HL-60 (cell line): Measurements from ENCODE around the gene SLC17A3.

Experiments used
- CTCF ChIP-seq: IDR thresholded peaks from one replicate; pipeline ENCODE4 v1.5.1; 2011; ENCODE audit warnings: low read length, control low read depth, inconsistent platforms; ENCODE audit not compliant: insufficient read depth
- GABPA ChIP-seq: IDR thresholded peaks from 2 replicates; pipeline ENCODE4 v1.6.1; 2012; ENCODE audit warnings: low read depth
- POLR2AphosphoS5 ChIP-seq: IDR thresholded peaks from 2 replicates; pipeline ENCODE4 v1.6.1; 2012; ENCODE audit warnings: low read depth
- SPI1 ChIP-seq: IDR thresholded peaks from 2 replicates; pipeline ENCODE4 v1.6.1; 2012; ENCODE audit warnings: low read depth, mild to moderate bottlenecking, borderline replicate concordance
- TF ChIP-seq, protein P1 (sequence below): IDR thresholded peaks from 2 replicates; pipeline ENCODE4 v1.6.1; 2012; ENCODE audit warnings: low read depth; ENCODE audit not compliant: insufficient replicate concordance

GRCh38 chr6:25900843-25901242, 26.8 kb upstream of the SLC17A3 start:
- TF ChIP-seq POLR2AphosphoS5 (no peak), CTCF (no peak), GABPA (no peak), SPI1 (no peak)
- TF ChIP-seq, protein P1, sequence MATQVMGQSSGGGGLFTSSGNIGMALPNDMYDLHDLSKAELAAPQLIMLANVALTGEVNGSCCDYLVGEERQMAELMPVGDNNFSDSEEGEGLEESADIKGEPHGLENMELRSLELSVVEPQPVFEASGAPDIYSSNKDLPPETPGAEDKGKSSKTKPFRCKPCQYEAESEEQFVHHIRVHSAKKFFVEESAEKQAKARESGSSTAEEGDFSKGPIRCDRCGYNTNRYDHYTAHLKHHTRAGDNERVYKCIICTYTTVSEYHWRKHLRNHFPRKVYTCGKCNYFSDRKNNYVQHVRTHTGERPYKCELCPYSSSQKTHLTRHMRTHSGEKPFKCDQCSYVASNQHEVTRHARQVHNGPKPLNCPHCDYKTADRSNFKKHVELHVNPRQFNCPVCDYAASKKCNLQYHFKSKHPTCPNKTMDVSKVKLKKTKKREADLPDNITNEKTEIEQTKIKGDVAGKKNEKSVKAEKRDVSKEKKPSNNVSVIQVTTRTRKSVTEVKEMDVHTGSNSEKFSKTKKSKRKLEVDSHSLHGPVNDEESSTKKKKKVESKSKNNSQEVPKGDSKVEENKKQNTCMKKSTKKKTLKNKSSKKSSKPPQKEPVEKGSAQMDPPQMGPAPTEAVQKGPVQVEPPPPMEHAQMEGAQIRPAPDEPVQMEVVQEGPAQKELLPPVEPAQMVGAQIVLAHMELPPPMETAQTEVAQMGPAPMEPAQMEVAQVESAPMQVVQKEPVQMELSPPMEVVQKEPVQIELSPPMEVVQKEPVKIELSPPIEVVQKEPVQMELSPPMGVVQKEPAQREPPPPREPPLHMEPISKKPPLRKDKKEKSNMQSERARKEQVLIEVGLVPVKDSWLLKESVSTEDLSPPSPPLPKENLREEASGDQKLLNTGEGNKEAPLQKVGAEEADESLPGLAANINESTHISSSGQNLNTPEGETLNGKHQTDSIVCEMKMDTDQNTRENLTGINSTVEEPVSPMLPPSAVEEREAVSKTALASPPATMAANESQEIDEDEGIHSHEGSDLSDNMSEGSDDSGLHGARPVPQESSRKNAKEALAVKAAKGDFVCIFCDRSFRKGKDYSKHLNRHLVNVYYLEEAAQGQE: no peak
